ENCODE results near the gene SSR3. TPM values are rescaled to one million over a fixed set of nuclear protein-coding genes. Genes with fewer than 3 reads are reported as not detected.

The SSR3 gene
- total RNA-seq, 1 experiment from 2014 or later, result 215 TPM

GRCh38 chr3:156491192-156491591 is 63.7 kb downstream of the SSR3 start:
- no peak for DNase-seq (ENCODE audit: low spot score)

Other genes starting within 250 kb of the SSR3 start
- gene TIPARP, start 119.5 kb upstream of the SSR3 start, total RNA-seq (2014; rRNA removed; shearing (Covaris generic)), result 43.2 and 45.4 TPM in 2 replicates